Cardiac septum (tissue), 1 donor: ENCODE measurements around the gene FLYWCH2. TPM values are rescaled to one million over a fixed set of nuclear protein-coding genes. Genes with fewer than 3 reads are reported as not detected.
"Not testable (repeated sequence)": the region's sequence is repeated elsewhere in the genome, so short reads cannot be mapped to it uniquely, and the experiment has no call there.

ENCODE experiments used
- DNase-seq: peaks from one replicate; pipeline ENCODE4 v3.0.0-alpha.2; 2020; ENCODE audit warnings: low spot score
- intact Hi-C: fragments of 100-400 bp; cut with DNase I; formaldehyde crosslinking; loops from one replicate; pipeline ENCODE4 v1.14.0; 2022
- total RNA-seq: library from RNA; stranded (reverse); fragmentation: NEBNext Ultra II Directional; extraction: Animal tissue kit (Norgen Biotek cat#: 25700); gene quantifications from one replicate; pipeline ENCODE4 v1.2.1, GENCODE V29; 2021
- donor health status: DM: no; HTN: no; CAD: no.

The FLYWCH2 gene
- total RNA-seq, 1 donor from 2014 or later: 20.8 TPM

- DNase-seq: peak; percentile 99
- intact Hi-C loops: loop anchor here (2.0 kb wide), 1 partner anchor 23 kb away; the partner anchor contains the start of gene FLYWCH2
Measured at GRCh38 chr16:2905241-2905987, 22.4 kb downstream of the FLYWCH2 start.

GRCh38 chr16:2905988-2906387, 23.0 kb downstream of the FLYWCH2 start:
- no peak for DNase-seq
- intact Hi-C loops: loop anchor here (2.0 kb wide), 1 partner anchor 23 kb away; the partner anchor contains the start of gene FLYWCH2

- DNase-seq, intact Hi-C loops: not testable (repeated sequence)
Measured at GRCh38 chr16:2907084-2907753, 24.2 kb downstream of the FLYWCH2 start.

GRCh38 chr16:2910441-2910969, 27.5 kb downstream of the FLYWCH2 start:
- intact Hi-C loops: loop anchor here (5.0 kb wide), 2 partner anchors 43 to 158 kb away; partner anchors contain the start of gene SRRM2
- no peak for DNase-seq

- intact Hi-C loops: loop anchor here (5.0 kb wide), 2 partner anchors 44 to 159 kb away; partner anchors contain the start of gene SRRM2
- DNase-seq: peak; percentile 99
Measured at GRCh38 chr16:2911638-2912329, 28.8 kb downstream of the FLYWCH2 start, which contains the start of gene FLYWCH1. TSS of gene FLYWCH1 (plus strand) at chr16:2911931. CDS start at chr16:2929686, 17,755 bp downstream.

- no peak for DNase-seq
- intact Hi-C loops: loop anchor here (5.0 kb wide), 2 partner anchors 45 to 160 kb away; partner anchors contain the start of gene SRRM2
Measured at GRCh38 chr16:2912330-2913199, 29.6 kb downstream of the FLYWCH2 start.

GRCh38 chr16:2913603-2914002, 30.6 kb downstream of the FLYWCH2 start:
- no peak for DNase-seq
- intact Hi-C loops: loop anchor here (5.0 kb wide), 2 partner anchors 46 to 161 kb away; partner anchors contain the start of gene SRRM2

GRCh38 chr16:2914233-2914632, 31.2 kb downstream of the FLYWCH2 start:
- intact Hi-C loops: loop anchor here (5.0 kb wide), 2 partner anchors 47 to 162 kb away; partner anchors contain the start of gene SRRM2
- no peak for DNase-seq

GRCh38 chr16:2915196-2915929, 32.3 kb downstream of the FLYWCH2 start:
- intact Hi-C loops: no loop called here
- DNase-seq: no peak

- DNase-seq: no peak
- intact Hi-C loops: no loop called here
Measured at GRCh38 chr16:2919511-2920255, 36.7 kb downstream of the FLYWCH2 start.

GRCh38 chr16:2923481-2923880, 40.5 kb downstream of the FLYWCH2 start:
- intact Hi-C loops: no loop called here
- no peak for DNase-seq

- DNase-seq: no peak
- intact Hi-C loops: no loop called here
Measured at GRCh38 chr16:2924901-2925755, 42.1 kb downstream of the FLYWCH2 start.

- intact Hi-C loops: no loop called here
- DNase-seq: no peak
Measured at GRCh38 chr16:2925951-2926649, 43.1 kb downstream of the FLYWCH2 start.

- DNase-seq: no peak
- intact Hi-C loops: no loop called here
Measured at GRCh38 chr16:2926650-2926999, 43.6 kb downstream of the FLYWCH2 start.

- peak; percentile 87 for DNase-seq
- intact Hi-C loops: no loop called here
Measured at GRCh38 chr16:2927010-2927646, 44.1 kb downstream of the FLYWCH2 start.
